GM12801 (cell line): ENCODE measurements around the gene ALMS1.

Experiments
- TF ChIP-seq, protein P1 (sequence below): IDR thresholded peaks from one replicate; pipeline ENCODE4 v1.5.1; 2011; ENCODE audit warnings: control low read depth; ENCODE audit not compliant: insufficient read length; ENCODE audit errors: extremely low read depth

ALMS1 gene

DNA sequence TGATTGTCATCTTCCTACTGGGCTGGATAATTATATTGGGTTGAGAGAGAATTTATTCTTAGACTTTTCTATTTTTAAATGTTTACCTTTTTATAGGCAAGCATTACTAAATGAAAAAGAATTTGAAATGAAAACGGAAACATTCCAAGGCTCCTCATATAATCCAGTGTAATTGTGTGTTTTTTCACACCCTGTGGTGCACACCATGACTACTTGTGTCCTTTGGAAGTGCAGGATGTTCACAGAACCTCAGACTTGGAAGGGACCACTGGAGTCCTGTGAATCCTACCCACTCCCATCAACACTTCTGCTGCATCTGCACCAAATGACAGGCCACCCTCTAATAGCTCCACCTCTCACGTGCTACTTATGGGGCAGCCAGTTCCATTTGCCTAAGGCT is 208.6 kb downstream of the ALMS1 start:
- TF ChIP-seq, protein P1, sequence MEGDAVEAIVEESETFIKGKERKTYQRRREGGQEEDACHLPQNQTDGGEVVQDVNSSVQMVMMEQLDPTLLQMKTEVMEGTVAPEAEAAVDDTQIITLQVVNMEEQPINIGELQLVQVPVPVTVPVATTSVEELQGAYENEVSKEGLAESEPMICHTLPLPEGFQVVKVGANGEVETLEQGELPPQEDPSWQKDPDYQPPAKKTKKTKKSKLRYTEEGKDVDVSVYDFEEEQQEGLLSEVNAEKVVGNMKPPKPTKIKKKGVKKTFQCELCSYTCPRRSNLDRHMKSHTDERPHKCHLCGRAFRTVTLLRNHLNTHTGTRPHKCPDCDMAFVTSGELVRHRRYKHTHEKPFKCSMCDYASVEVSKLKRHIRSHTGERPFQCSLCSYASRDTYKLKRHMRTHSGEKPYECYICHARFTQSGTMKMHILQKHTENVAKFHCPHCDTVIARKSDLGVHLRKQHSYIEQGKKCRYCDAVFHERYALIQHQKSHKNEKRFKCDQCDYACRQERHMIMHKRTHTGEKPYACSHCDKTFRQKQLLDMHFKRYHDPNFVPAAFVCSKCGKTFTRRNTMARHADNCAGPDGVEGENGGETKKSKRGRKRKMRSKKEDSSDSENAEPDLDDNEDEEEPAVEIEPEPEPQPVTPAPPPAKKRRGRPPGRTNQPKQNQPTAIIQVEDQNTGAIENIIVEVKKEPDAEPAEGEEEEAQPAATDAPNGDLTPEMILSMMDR, result no peak

GRCh38 chr2:73601780-73602179 is 216.1 kb downstream of the ALMS1 start:
- TF ChIP-seq, protein P1, result no peak

DNA sequence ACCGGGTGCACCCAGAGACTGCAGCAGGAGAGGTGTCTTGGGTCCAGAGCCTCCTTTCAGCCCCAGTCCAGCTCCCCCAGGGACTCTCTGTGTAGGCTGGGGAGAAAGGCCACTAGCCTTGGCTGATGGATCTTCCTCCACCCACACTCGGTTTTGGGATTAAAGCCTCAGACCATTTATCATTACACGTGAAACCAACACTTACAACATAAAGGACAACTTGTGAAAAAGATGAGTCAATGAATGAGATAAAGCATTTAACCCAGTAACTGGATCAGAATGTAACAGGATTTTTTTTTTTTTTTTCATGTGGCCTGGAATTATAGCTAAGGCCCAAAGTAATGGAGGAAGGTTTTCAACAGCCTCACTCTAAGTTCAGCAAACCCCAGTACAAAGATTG is 224.5 kb downstream of the ALMS1 start:
- TF ChIP-seq, protein P1, result no peak

DNA sequence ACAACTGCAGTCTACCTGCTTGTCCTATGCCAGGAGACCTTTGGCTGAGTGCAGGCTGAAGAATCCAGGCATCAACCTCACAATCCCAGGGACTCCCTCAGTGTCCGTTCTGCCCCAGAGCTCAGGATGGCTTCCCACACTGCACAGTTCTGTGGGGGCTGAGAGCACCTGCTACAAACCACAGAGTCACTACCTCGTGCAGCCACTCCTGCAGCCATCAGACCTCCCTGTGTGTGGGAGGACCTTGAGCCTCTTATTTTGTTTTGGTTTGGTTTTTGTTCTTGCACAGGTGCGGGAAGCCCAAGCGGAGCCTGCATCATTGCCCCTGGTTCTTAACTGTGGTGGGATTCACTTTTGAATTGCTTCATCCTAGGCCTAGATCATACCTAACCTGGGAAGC is 225.6 kb downstream of the ALMS1 start:
- TF ChIP-seq, protein P1, result no peak

GRCh38 chr2:73611867-73612266 is 226.2 kb downstream of the ALMS1 start:
- TF ChIP-seq, protein P1, result no peak

- TF ChIP-seq, protein P1, result no peak
Observed at GRCh38 chr2:73614105-73614504, 228.5 kb downstream of the ALMS1 start.

- TF ChIP-seq, protein P1, result no peak
Observed at GRCh38 chr2:73614997-73615396, 229.4 kb downstream of the ALMS1 start.

- TF ChIP-seq, protein P1, result no peak
Observed at GRCh38 chr2:73638429-73638828, 252.8 kb downstream of the ALMS1 start.
